H1 (cell line): ENCODE results near the gene C2orf81. TPM values are rescaled to one million over a fixed set of nuclear protein-coding genes. Genes with fewer than 3 reads are reported as not detected.
A peak's percentile ranks its signal among the peaks of the same experiment; 100 is the strongest.

Experiments used
- CTCF ChIA-PET: fragments of 300-600 bp; sonication (Branson Sonifier 250); formaldehyde crosslinking; loops from one replicate; lab custom pipeline; 2021; ENCODE audit not compliant: partially characterized antibody; lab: Charles Lee
- POLR2A ChIA-PET: fragments of 300-600 bp; sonication (Branson Sonifier 250); formaldehyde crosslinking; loops from one replicate; lab custom pipeline; 2021; ENCODE audit warnings: inconsistent platforms; ENCODE audit not compliant: partially characterized antibody; lab: Charles Lee
- DNase-seq, 2 experiments: peaks; one replicate each; pipeline versions ENCODE4 v3.0.0 to v3.0.0-alpha.2; 2010 to 2022; ENCODE audit warnings: low spot score in 2 of 2, low read depth in 1 of 2, mixed read lengths in 1 of 2
- FAIRE-seq: peaks from 2 replicates; lab custom pipeline; 2011; peaks lifted over from hg19 to GRCh38; lab: Jason Lieb, UNC
- H2AFZ ChIP-seq: 2 replicates; pipeline ENCODE4 v1.8.1; 2012; ENCODE audit warnings: low read length, inconsistent platforms
- H2AK5ac ChIP-seq: 2 replicates; pipeline ENCODE4 v1.6.1; 2013; ENCODE audit warnings: low read depth, low read length
- H2BK120ac ChIP-seq: replicated peaks from 2 replicates; pipeline ENCODE3; 2013; ENCODE audit warnings: low read depth, low read length, inconsistent platforms
- H2BK12ac ChIP-seq: 2 replicates; pipeline ENCODE4 v1.6.1; 2013; ENCODE audit warnings: low read depth, low read length
- H2BK15ac ChIP-seq: 2 replicates; pipeline ENCODE4 v1.6.1; 2013; ENCODE audit warnings: low read length
- H2BK20ac ChIP-seq: 2 replicates; pipeline ENCODE4 v1.6.1; 2013; ENCODE audit warnings: low read length
- H2BK5ac ChIP-seq: 2 replicates; pipeline ENCODE4 v1.6.1; 2013; ENCODE audit warnings: low read depth, low read length
- H3K14ac ChIP-seq: 2 replicates; pipeline ENCODE4 v1.6.1; 2013; ENCODE audit warnings: inconsistent platforms; ENCODE audit not compliant: insufficient read length
- H3K18ac ChIP-seq: 2 replicates; pipeline ENCODE4 v1.6.1; 2013; ENCODE audit warnings: low read length; ENCODE audit errors: extremely low read depth
- H3K23ac ChIP-seq: 2 replicates; pipeline ENCODE4 v1.6.1; 2013; ENCODE audit warnings: inconsistent platforms; ENCODE audit not compliant: insufficient read length
- H3K23me2 ChIP-seq: 2 replicates; pipeline ENCODE4 v1.6.1; 2013; ENCODE audit warnings: low read depth, low read length
- H3K27ac ChIP-seq: 2 replicates; pipeline ENCODE4 v1.6.1; 2011; ENCODE audit warnings: low read depth, low read length, inconsistent platforms
- H3K27me3 ChIP-seq, 4 experiments: replicated peaks in 1 of 4; 1 replicate in 1 of 4; 2 replicates in 3 of 4; pipeline versions ENCODE4 v1.6.1 to v1.8.1; 2011 to 2013; ENCODE audit warnings: low read length in 3 of 4, mild to moderate bottlenecking in 3 of 4, inconsistent platforms in 2 of 4, mixed read lengths in 2 of 4, moderate library complexity in 1 of 4; ENCODE audit not compliant: control insufficient read depth in 3 of 4, insufficient read depth in 3 of 4; ENCODE audit errors: extremely low read depth in 1 of 4
- H3K36me3 ChIP-seq, 4 experiments: 2 replicates each; pipeline versions ENCODE4 v1.6.1 to v1.8.1; 2011 to 2013; ENCODE audit warnings: mild to moderate bottlenecking in 4 of 4, low read length in 3 of 4, moderate library complexity in 2 of 4, control low read depth in 1 of 4, inconsistent platforms in 1 of 4; ENCODE audit not compliant: insufficient read depth in 4 of 4, control insufficient read depth in 2 of 4
- H3K4ac ChIP-seq: replicated peaks from 2 replicates; pipeline ENCODE3; 2013; ENCODE audit warnings: low read length, low read depth, mixed read lengths, inconsistent platforms; ENCODE audit not compliant: insufficient read length
- H3K4me1 ChIP-seq, 4 experiments: replicated peaks in 1 of 4; 1 replicate in 1 of 4; 2 replicates in 3 of 4; pipeline versions ENCODE4 v1.6.1 to v1.8.1; 2011 to 2013; ENCODE audit warnings: low read length in 3 of 4, inconsistent platforms in 2 of 4, mixed read lengths in 1 of 4; ENCODE audit not compliant: insufficient read depth in 4 of 4, control insufficient read depth in 3 of 4
- H3K4me2 ChIP-seq, 2 experiments: 2 replicates each; pipeline versions ENCODE4 v1.6.1 to v1.8.1; 2011 to 2013; ENCODE audit warnings: low read depth in 2 of 2, low read length in 2 of 2, control low read depth in 1 of 2, inconsistent platforms in 1 of 2, mild to moderate bottlenecking in 1 of 2; ENCODE audit not compliant: insufficient read depth in 1 of 2
- H3K4me3 ChIP-seq, 4 experiments: fragments of 200-600, 300-600 bp in 1 of 4; sonication (generic), shearing (Covaris generic), sonication (Bioruptor Twin) in 1 of 4; 2 replicates each; pipeline versions ENCODE4 v1.5.1 to v1.8.1; 2011 to 2016; ENCODE audit warnings: low read length in 4 of 4, low read depth in 3 of 4, control low read depth in 2 of 4, inconsistent platforms in 2 of 4, mild to moderate bottlenecking in 2 of 4, mixed read lengths in 1 of 4, moderate library complexity in 1 of 4; ENCODE audit not compliant: insufficient read depth in 2 of 4; ENCODE audit errors: extremely low read depth in 1 of 4
- H3K56ac ChIP-seq: replicated peaks from 2 replicates; pipeline ENCODE3; 2013; ENCODE audit warnings: low read depth, mild to moderate bottlenecking, mixed read lengths, low read length, inconsistent platforms; ENCODE audit not compliant: insufficient read length
- H3K79me1 ChIP-seq: 2 replicates; pipeline ENCODE4 v1.6.1; 2013; ENCODE audit warnings: low read depth, low read length, control low read depth
- H3K79me2 ChIP-seq, 2 experiments: 2 replicates each; pipeline versions ENCODE4 v1.6.1 to v1.8.1; 2012 to 2013; ENCODE audit warnings: low read length in 2 of 2, mild to moderate bottlenecking in 2 of 2, inconsistent platforms in 1 of 2; ENCODE audit not compliant: insufficient read depth in 2 of 2, control insufficient read depth in 1 of 2
- H3K9ac ChIP-seq, 4 experiments: replicated peaks in 1 of 4; 1 replicate in 1 of 4; 2 replicates in 3 of 4; pipeline versions ENCODE4 v1.6.1 to v1.8.1; 2011 to 2013; ENCODE audit warnings: low read depth in 3 of 4, low read length in 3 of 4, control low read depth in 2 of 4, mild to moderate bottlenecking in 2 of 4, moderate library complexity in 2 of 4, inconsistent platforms in 1 of 4; ENCODE audit errors: extremely low read depth in 1 of 4
- H3K9me3 ChIP-seq, 2 experiments: 2 replicates each; pipeline versions ENCODE4 v1.6.1 to v1.8.1; 2012 to 2013; ENCODE audit warnings: mild to moderate bottlenecking in 2 of 2, moderate library complexity in 2 of 2, control low read depth in 1 of 2, inconsistent platforms in 1 of 2, low read depth in 1 of 2, low read length in 1 of 2, mixed read lengths in 1 of 2; ENCODE audit not compliant: insufficient read depth in 2 of 2
- H4K20me1 ChIP-seq, 2 experiments: replicated peaks in 1 of 2; 2 replicates each; pipeline versions ENCODE3 to v1.8.1; 2011 to 2013; ENCODE audit warnings: inconsistent platforms in 2 of 2, low read length in 2 of 2, mild to moderate bottlenecking in 1 of 2; ENCODE audit not compliant: insufficient read depth in 2 of 2, control insufficient read depth in 1 of 2
- H4K5ac ChIP-seq: 2 replicates; pipeline ENCODE4 v1.6.1; 2013; ENCODE audit warnings: low read length, low read depth, mixed read lengths, inconsistent platforms; ENCODE audit not compliant: insufficient read length
- H4K8ac ChIP-seq: 2 replicates; pipeline ENCODE4 v1.8.0; 2013; ENCODE audit warnings: mild to moderate bottlenecking, moderate library complexity, low read length, inconsistent platforms; ENCODE audit not compliant: insufficient read depth; ENCODE audit errors: extremely low read depth
- H4K91ac ChIP-seq: replicated peaks from 2 replicates; pipeline ENCODE3; 2013; ENCODE audit warnings: low read length, mixed read lengths, inconsistent platforms; ENCODE audit not compliant: insufficient read length
- SP2 ChIP-seq: IDR thresholded peaks from 2 replicates; pipeline ENCODE4 v1.6.1; 2012; ENCODE audit warnings: mild to moderate bottlenecking, low read length, inconsistent platforms
- TBP ChIP-seq: IDR thresholded peaks from 2 replicates; pipeline ENCODE4 v1.6.1; 2011; ENCODE audit warnings: low read depth, low read length, improper control_type of control experiment
- TEAD4 ChIP-seq: IDR thresholded peaks from 2 replicates; pipeline ENCODE4 v1.6.1; 2012; ENCODE audit warnings: low read depth, low read length, inconsistent platforms, mixed read lengths
- ZNF274 ChIP-seq: IDR thresholded peaks from 2 replicates; pipeline ENCODE4 v1.7.0; 2012; ENCODE audit warnings: low read length, borderline replicate concordance; ENCODE audit errors: extremely low read depth
- WGBS, 2 experiments: shearing (Covaris generic) in 1 of 2; methylation state at CpG; one replicate each; pipeline versions ENCODE4 v1.1.6 to v1.1.7; 2013 to 2015; ENCODE audit warnings: low lambda C conversion rate in 2 of 2, mixed read lengths in 2 of 2, inconsistent platforms in 1 of 2, low coverage in 1 of 2, missing lambda C conversion rate in 1 of 2; ENCODE audit not compliant: insufficient replicate concordance in 2 of 2, insufficient coverage in 1 of 2, insufficient read length in 1 of 2; ENCODE audit errors: extremely low coverage in 1 of 2, missing lambda C conversion rate in 1 of 2; 5-methylcytosine and 5-hydroxymethylcytosine counted together
- polyA plus RNA-seq, 7 experiments: library from polyadenylated mRNA; depleted of rRNA in 3 of 7; stranded (reverse) in 5 of 7; unstranded in 2 of 7; fragments of >200 nt in 5 of 7; fragments of 200-250 nt in 2 of 7; gene quantifications; 1 replicate in 5 of 7; 2 replicates in 1 of 7; 4 replicates in 1 of 7; pipeline versions ENCODE4 v1.2.1 to v1.2.3, GENCODE V29; 2011 to 2013; ENCODE audit warnings: missing spikeins in 2 of 7, mixed read lengths in 2 of 7
- total RNA-seq: library from RNA; stranded (reverse); fragmentation: NEBNext Ultra II Directional; extraction: Animal tissue kit (Norgen Biotek cat#: 25700); gene quantifications from 2 replicates; pipeline ENCODE4 v1.2.1, GENCODE V29; 2021

C2orf81 gene
- total and polyA plus RNA-seq, 2 of the 8 experiments (the other 6 are each of a cell fraction or from before 2014, with no cell fraction given) = 1.6 to 3.3 TPM

- Histone ChIP-seq H4K8ac (no peak overlapping the region; the same call in 1 of the 2 replicates), H3K36me3 (peaks cover 24 to 50% (median 42%) of the 10 kb centered on the region in 4 experiments), H4K91ac (no peak overlapping the region), H2AK5ac (no peak overlapping the region), H2BK120ac (no peak overlapping the region), H3K18ac (no peak overlapping the region), H3K9me3 (no peaks in the 10 kb centered on the region), H3K4me3 (no peak overlapping the region), H3K27me3 (no peaks in the 10 kb centered on the region), H2BK15ac (no peak overlapping the region), H3K14ac (no peak overlapping the region), H2BK12ac (no peak overlapping the region), H3K9ac (no peak overlapping the region), H3K56ac (no peak overlapping the region), H4K20me1 (peaks cover 3 to 21% of the 10 kb centered on the region in 2 experiments), H2AFZ (no peak overlapping the region), H3K4me1 (peaks cover 9 to 21% (median 12%) of the 10 kb centered on the region in 4 experiments), H3K4me2 (peak overlapping the region in 1 of 2 experiments; percentile 69; a peak in 1 of 4 replicates), H2BK5ac (no peak overlapping the region), H3K23ac (no peak overlapping the region), H3K23me2 (peaks cover 5% of the 10 kb centered on the region), H3K79me1 (peaks cover 20% of the 10 kb centered on the region), H4K5ac (no peak overlapping the region), H3K79me2 (peaks cover 0 to 20% of the 10 kb centered on the region in 2 experiments; a peak in 1 of 4 replicates), H3K4ac (no peak overlapping the region), H3K27ac (no peak overlapping the region; the same call in 1 of the 2 replicates), H2BK20ac (no peak overlapping the region)
- FAIRE-seq (no peak), DNase-seq (no peak)
- CTCF ChIA-PET = interaction anchor here (3.5 kb wide), 1 partner anchor 19 kb away, joined by 13 read pairs; no protein-coding TSS in a partner anchor
- POLR2A ChIA-PET = interaction anchor here (1.2 kb wide), 1 partner anchor 12 kb away, joined by 3 read pairs; no protein-coding TSS in a partner anchor
- WGBS, 2 experiments = 91% methylated on average over 6 of the region's 6 CpGs; no CpG with 5 or more reads in 1 of the 2 experiments
- TF ChIP-seq TBP (no peak), ZNF274 (no peak), SP2 (no peak), TEAD4 (no peak)
Observed at GRCh38 chr2:74372674-74373073, 48.7 kb downstream of the C2orf81 start.
